ENCODE data around the gene HOXC11.

DNA sequence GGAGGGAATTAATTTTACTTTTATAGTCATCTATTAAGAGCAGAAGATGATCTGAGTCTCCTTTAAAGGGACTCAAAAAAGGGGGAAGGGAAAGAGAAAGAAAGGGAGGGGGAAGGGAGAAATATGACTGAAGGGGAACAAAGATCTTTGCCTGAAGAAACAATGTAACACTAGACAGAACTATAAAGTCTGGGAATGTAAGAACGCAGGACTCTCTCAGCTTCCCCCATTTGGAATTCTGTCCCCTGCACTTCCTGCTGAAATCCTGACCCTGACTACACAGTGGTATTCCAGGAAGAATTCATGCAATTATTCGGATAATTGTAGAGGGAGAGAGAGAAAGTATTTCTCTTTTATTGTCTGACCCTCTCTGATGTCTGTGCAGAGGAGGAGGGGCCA, 8.6 kb upstream of the HOXC11 start:
- TF ChIP-seq, protein P1, sequence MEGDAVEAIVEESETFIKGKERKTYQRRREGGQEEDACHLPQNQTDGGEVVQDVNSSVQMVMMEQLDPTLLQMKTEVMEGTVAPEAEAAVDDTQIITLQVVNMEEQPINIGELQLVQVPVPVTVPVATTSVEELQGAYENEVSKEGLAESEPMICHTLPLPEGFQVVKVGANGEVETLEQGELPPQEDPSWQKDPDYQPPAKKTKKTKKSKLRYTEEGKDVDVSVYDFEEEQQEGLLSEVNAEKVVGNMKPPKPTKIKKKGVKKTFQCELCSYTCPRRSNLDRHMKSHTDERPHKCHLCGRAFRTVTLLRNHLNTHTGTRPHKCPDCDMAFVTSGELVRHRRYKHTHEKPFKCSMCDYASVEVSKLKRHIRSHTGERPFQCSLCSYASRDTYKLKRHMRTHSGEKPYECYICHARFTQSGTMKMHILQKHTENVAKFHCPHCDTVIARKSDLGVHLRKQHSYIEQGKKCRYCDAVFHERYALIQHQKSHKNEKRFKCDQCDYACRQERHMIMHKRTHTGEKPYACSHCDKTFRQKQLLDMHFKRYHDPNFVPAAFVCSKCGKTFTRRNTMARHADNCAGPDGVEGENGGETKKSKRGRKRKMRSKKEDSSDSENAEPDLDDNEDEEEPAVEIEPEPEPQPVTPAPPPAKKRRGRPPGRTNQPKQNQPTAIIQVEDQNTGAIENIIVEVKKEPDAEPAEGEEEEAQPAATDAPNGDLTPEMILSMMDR (conservative IDR thresholded peaks at IDR 0.05 in 1 of 2, IDR thresholded peaks at IDR 0.05 in 1 of 2; ENCODE audit: extremely low read depth in 1 of 2, insufficient read depth in 1 of 2, low read depth in 1 of 2, low read length in 2 of 2) = no peak
- no peak for TF ChIP-seq EZH2 (IDR thresholded peaks at IDR 0.05; ENCODE audit: borderline replicate concordance, low read length)
